H1 (cell line): ENCODE results near the gene IQCH. TPM values are rescaled to one million over a fixed set of nuclear protein-coding genes. Genes with fewer than 3 reads are reported as not detected.

Experiments used
- BCL11A ChIP-seq, 2 experiments: IDR thresholded peaks; one replicate each; pipeline ENCODE4 v1.6.1; 2011; ENCODE audit warnings: low read depth in 2 of 2, low read length in 2 of 2, mild to moderate bottlenecking in 2 of 2
- EGR1 ChIP-seq: IDR thresholded peaks from 2 replicates; pipeline ENCODE4 v1.6.1; 2011; ENCODE audit warnings: low read depth, low read length, borderline replicate concordance
- GABPA ChIP-seq: IDR thresholded peaks from 2 replicates; pipeline ENCODE4 v1.6.1; 2011; ENCODE audit warnings: mild to moderate bottlenecking, low read length, moderate library complexity, borderline replicate concordance; ENCODE audit not compliant: insufficient read depth
- GTF2F1 ChIP-seq: IDR thresholded peaks from 2 replicates; pipeline ENCODE4 v1.6.1; 2012; ENCODE audit warnings: low read depth, low read length, improper control_type of control experiment, borderline replicate concordance
- RBBP5 ChIP-seq: IDR thresholded peaks from 2 replicates; pipeline ENCODE4 v1.7.1; 2012; ENCODE audit warnings: low read depth, mild to moderate bottlenecking, inconsistent platforms, low read length, moderate library complexity, borderline replicate concordance
- SP4 ChIP-seq: IDR thresholded peaks from 2 replicates; pipeline ENCODE4 v1.6.1; 2012; ENCODE audit warnings: low read length, inconsistent platforms
- ZNF274 ChIP-seq: IDR thresholded peaks from 2 replicates; pipeline ENCODE4 v1.7.0; 2012; ENCODE audit warnings: low read length, borderline replicate concordance; ENCODE audit errors: extremely low read depth
- polyA plus RNA-seq, 7 experiments: library from polyadenylated mRNA; depleted of rRNA in 3 of 7; stranded (reverse) in 5 of 7; unstranded in 2 of 7; fragments of >200 nt in 5 of 7; fragments of 200-250 nt in 2 of 7; gene quantifications; 1 replicate in 5 of 7; 2 replicates in 1 of 7; 4 replicates in 1 of 7; pipeline versions ENCODE4 v1.2.1 to v1.2.3, GENCODE V29; 2011 to 2013; ENCODE audit warnings: missing spikeins in 2 of 7, mixed read lengths in 2 of 7
- total RNA-seq: library from RNA; stranded (reverse); fragmentation: NEBNext Ultra II Directional; extraction: Animal tissue kit (Norgen Biotek cat#: 25700); gene quantifications from 2 replicates; pipeline ENCODE4 v1.2.1, GENCODE V29; 2021
- TF ChIP-seq, protein P1 (sequence below): fragments of 300-600 bp; sonication (generic); IDR thresholded peaks from 2 replicates; pipeline ENCODE4 v1.7.1; 2012; ENCODE audit warnings: low read length, moderate library complexity, mild to moderate bottlenecking, inconsistent platforms; ENCODE audit not compliant: insufficient replicate concordance
- TF ChIP-seq, protein P2 (sequence below): IDR thresholded peaks from 2 replicates; pipeline ENCODE4 v1.6.1; 2012; ENCODE audit warnings: inconsistent platforms

Gene IQCH
- total and polyA plus RNA-seq, 2 of the 8 experiments (the other 6 are each of a cell fraction or from before 2014, with no cell fraction given), result 0.60 to 1.9 TPM

DNA sequence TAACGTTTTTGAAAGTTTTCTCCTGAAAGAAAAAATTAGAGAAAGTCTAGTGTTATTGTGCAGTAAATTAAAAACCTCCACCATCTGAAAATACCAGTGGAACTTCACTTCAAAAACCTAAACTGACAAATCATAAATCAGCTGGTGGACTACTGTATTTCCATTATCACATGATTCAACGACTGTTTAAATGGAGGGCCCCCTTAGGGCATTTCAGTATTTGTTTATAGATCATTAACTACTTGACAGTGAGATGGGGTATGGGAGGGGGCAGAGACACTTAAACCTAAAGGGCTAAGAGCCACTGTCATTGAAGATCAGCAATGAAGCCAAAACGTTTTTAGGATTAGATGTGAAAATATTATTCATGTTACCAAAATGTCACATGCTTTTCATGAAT lies 257.6 kb downstream of the IQCH start (continued):
- TF ChIP-seq, protein P1, sequence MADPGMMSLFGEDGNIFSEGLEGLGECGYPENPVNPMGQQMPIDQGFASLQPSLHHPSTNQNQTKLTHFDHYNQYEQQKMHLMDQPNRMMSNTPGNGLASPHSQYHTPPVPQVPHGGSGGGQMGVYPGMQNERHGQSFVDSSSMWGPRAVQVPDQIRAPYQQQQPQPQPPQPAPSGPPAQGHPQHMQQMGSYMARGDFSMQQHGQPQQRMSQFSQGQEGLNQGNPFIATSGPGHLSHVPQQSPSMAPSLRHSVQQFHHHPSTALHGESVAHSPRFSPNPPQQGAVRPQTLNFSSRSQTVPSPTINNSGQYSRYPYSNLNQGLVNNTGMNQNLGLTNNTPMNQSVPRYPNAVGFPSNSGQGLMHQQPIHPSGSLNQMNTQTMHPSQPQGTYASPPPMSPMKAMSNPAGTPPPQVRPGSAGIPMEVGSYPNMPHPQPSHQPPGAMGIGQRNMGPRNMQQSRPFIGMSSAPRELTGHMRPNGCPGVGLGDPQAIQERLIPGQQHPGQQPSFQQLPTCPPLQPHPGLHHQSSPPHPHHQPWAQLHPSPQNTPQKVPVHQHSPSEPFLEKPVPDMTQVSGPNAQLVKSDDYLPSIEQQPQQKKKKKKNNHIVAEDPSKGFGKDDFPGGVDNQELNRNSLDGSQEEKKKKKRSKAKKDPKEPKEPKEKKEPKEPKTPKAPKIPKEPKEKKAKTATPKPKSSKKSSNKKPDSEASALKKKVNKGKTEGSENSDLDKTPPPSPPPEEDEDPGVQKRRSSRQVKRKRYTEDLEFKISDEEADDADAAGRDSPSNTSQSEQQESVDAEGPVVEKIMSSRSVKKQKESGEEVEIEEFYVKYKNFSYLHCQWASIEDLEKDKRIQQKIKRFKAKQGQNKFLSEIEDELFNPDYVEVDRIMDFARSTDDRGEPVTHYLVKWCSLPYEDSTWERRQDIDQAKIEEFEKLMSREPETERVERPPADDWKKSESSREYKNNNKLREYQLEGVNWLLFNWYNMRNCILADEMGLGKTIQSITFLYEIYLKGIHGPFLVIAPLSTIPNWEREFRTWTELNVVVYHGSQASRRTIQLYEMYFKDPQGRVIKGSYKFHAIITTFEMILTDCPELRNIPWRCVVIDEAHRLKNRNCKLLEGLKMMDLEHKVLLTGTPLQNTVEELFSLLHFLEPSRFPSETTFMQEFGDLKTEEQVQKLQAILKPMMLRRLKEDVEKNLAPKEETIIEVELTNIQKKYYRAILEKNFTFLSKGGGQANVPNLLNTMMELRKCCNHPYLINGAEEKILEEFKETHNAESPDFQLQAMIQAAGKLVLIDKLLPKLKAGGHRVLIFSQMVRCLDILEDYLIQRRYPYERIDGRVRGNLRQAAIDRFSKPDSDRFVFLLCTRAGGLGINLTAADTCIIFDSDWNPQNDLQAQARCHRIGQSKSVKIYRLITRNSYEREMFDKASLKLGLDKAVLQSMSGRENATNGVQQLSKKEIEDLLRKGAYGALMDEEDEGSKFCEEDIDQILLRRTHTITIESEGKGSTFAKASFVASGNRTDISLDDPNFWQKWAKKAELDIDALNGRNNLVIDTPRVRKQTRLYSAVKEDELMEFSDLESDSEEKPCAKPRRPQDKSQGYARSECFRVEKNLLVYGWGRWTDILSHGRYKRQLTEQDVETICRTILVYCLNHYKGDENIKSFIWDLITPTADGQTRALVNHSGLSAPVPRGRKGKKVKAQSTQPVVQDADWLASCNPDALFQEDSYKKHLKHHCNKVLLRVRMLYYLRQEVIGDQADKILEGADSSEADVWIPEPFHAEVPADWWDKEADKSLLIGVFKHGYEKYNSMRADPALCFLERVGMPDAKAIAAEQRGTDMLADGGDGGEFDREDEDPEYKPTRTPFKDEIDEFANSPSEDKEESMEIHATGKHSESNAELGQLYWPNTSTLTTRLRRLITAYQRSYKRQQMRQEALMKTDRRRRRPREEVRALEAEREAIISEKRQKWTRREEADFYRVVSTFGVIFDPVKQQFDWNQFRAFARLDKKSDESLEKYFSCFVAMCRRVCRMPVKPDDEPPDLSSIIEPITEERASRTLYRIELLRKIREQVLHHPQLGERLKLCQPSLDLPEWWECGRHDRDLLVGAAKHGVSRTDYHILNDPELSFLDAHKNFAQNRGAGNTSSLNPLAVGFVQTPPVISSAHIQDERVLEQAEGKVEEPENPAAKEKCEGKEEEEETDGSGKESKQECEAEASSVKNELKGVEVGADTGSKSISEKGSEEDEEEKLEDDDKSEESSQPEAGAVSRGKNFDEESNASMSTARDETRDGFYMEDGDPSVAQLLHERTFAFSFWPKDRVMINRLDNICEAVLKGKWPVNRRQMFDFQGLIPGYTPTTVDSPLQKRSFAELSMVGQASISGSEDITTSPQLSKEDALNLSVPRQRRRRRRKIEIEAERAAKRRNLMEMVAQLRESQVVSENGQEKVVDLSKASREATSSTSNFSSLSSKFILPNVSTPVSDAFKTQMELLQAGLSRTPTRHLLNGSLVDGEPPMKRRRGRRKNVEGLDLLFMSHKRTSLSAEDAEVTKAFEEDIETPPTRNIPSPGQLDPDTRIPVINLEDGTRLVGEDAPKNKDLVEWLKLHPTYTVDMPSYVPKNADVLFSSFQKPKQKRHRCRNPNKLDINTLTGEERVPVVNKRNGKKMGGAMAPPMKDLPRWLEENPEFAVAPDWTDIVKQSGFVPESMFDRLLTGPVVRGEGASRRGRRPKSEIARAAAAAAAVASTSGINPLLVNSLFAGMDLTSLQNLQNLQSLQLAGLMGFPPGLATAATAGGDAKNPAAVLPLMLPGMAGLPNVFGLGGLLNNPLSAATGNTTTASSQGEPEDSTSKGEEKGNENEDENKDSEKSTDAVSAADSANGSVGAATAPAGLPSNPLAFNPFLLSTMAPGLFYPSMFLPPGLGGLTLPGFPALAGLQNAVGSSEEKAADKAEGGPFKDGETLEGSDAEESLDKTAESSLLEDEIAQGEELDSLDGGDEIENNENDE, result no peak
- TF ChIP-seq, protein P2, sequence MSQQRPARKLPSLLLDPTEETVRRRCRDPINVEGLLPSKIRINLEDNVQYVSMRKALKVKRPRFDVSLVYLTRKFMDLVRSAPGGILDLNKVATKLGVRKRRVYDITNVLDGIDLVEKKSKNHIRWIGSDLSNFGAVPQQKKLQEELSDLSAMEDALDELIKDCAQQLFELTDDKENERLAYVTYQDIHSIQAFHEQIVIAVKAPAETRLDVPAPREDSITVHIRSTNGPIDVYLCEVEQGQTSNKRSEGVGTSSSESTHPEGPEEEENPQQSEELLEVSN, result no peak
- TF ChIP-seq SP4 (no peak), ZNF274 (no peak), GTF2F1 (no peak), EGR1 (no peak), GABPA (no peak), RBBP5 (no peak), BCL11A (IDR thresholded peaks at IDR 0.05; ENCODE audit: low read depth in 2 of 2, low read length in 2 of 2) (no peak)
